Measurements from ENCODE around the gene PALLD. TPM values are rescaled to one million over a fixed set of nuclear protein-coding genes. Genes with fewer than 3 reads are reported as not detected.
A peak's percentile ranks its signal among the peaks of the same experiment; 100 is the strongest.

Gene PALLD
- total RNA-seq, 1 experiment from 2014 or later, result 166 TPM

DNA sequence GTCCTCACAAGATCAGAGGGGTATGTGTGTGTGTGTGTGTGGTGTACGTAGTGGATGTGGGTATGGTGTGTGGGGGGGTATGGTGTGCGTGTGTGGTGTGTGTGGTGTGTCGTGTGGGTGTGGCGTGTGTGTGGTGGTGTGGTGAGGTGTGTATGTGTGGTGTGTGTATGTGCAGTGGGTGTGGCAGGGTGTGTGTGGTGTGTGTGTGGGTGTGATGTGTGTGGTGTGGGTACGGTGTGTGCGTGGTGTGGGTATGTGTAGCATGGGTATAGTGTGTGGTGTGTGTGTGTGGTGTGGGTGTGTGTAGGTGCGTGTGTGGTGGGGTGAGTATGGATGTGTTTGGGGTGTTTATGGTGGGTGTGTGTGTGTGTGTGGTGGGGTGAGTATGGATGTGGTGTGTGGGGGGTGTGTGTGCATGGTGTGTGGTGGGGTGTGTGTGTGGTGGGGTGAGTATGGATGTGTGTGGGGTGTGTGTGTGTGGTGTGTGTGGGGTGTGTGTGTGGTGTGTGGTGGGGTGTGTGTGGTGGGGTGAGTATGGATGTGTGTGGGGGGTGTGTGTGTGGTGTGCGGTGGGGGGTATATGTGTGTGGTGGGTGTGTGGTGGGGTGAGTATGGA is 182.0 kb downstream of the PALLD start:
- Histone ChIP-seq H3K4me1 (ENCODE audit: control insufficient read depth in 1 of 2, insufficient read depth in 2 of 2, low read length in 2 of 2) (no peaks in the 10 kb centered on the region), H3K27ac (ENCODE audit: low read depth, low read length) (no peak overlapping the region), H3K4me2 (ENCODE audit: low read length) (no peak overlapping the region), H3K9ac (ENCODE audit: low read length) (no peak overlapping the region), H3K79me2 (ENCODE audit: insufficient read depth, low read length) (no peaks in the 10 kb centered on the region), H3K36me3 (ENCODE audit: control insufficient read depth in 1 of 2, insufficient read depth in 2 of 2, low read length in 2 of 2) (peaks cover 0 to 13% of the 10 kb centered on the region in 2 experiments; a peak in 2 of 4 replicates), H4K20me1 (ENCODE audit: insufficient read depth) (no peaks in the 10 kb centered on the region), H3K9me3 (ENCODE audit: control insufficient read depth in 1 of 2, insufficient read depth in 1 of 2, low read depth in 1 of 2, low read length in 2 of 2) (no peaks in the 10 kb centered on the region), H2AFZ (ENCODE audit: low read depth, low read length, poor library complexity, severe bottlenecking) (no peak overlapping the region), H3K27me3 (ENCODE audit: insufficient read depth, low read length) (no peaks in the 10 kb centered on the region), H3K4me3 (replicated peaks in 1 of 2; ENCODE audit: low read depth in 1 of 2, low read length in 2 of 2) (no peak overlapping the region), H3K9me2 (ENCODE audit: insufficient read depth) (no peaks in the 10 kb centered on the region)
- intact Hi-C loops (cut with micrococcal nuclease), result no loop called here
- BruUV-seq (replicated peaks), result no TSS peak
- TF ChIP-seq, protein P1, sequence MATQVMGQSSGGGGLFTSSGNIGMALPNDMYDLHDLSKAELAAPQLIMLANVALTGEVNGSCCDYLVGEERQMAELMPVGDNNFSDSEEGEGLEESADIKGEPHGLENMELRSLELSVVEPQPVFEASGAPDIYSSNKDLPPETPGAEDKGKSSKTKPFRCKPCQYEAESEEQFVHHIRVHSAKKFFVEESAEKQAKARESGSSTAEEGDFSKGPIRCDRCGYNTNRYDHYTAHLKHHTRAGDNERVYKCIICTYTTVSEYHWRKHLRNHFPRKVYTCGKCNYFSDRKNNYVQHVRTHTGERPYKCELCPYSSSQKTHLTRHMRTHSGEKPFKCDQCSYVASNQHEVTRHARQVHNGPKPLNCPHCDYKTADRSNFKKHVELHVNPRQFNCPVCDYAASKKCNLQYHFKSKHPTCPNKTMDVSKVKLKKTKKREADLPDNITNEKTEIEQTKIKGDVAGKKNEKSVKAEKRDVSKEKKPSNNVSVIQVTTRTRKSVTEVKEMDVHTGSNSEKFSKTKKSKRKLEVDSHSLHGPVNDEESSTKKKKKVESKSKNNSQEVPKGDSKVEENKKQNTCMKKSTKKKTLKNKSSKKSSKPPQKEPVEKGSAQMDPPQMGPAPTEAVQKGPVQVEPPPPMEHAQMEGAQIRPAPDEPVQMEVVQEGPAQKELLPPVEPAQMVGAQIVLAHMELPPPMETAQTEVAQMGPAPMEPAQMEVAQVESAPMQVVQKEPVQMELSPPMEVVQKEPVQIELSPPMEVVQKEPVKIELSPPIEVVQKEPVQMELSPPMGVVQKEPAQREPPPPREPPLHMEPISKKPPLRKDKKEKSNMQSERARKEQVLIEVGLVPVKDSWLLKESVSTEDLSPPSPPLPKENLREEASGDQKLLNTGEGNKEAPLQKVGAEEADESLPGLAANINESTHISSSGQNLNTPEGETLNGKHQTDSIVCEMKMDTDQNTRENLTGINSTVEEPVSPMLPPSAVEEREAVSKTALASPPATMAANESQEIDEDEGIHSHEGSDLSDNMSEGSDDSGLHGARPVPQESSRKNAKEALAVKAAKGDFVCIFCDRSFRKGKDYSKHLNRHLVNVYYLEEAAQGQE (IDR thresholded peaks at IDR 0.05; ENCODE audit: low read depth), result no peak
- TF ChIP-seq FOSL1 (IDR thresholded peaks at IDR 0.05; ENCODE audit: low read depth) (no peak), SIN3A (IDR thresholded peaks at IDR 0.05; ENCODE audit: low read depth) (no peak), ZFX (IDR thresholded peaks at IDR 0.05) (no peak), EZH2 (IDR thresholded peaks at IDR 0.05) (no peak)
- RAD21 ChIA-PET (ENCODE audit: low non-redundant PET in 1 of 2, low total read pairs in 2 of 2, uncharacterized antibody in 2 of 2, unreplicated experiment in 2 of 2), result no interaction called here
- DNase-seq (ENCODE audit: low read depth, low spot score), result no peak
- POLR2A ChIA-PET, result no interaction called here
- CTCF ChIA-PET, result no interaction called here
- ATAC-seq, result no peak

DNA sequence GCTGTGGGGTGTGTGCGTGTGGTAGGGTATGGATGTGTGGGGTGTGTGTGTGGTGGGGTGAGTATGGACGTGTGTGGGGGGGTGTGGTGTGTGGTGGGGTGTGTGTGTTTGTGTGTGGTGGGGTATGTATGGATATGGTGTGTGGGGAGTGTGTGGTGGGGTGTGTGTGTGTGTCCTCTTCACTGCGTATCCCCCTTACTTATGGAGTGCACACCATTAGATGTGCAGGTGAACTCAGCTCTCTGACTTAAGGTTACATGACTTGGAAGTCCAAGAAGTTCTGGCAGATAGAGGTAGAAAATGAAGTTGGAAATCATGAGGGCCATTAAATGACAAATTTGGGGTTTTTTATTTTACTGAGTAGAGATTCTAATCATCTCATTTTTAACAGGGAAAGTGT is 182.5 kb downstream of the PALLD start:
- Histone ChIP-seq H3K79me2 (ENCODE audit: insufficient read depth, low read length) (no peaks in the 10 kb centered on the region), H3K9ac (ENCODE audit: low read length) (no peak overlapping the region), H3K9me3 (ENCODE audit: control insufficient read depth in 1 of 2, insufficient read depth in 1 of 2, low read depth in 1 of 2, low read length in 2 of 2) (no peaks in the 10 kb centered on the region), H3K27ac (ENCODE audit: low read depth, low read length) (0 out of 2 replicates have a peak overlapping the region, but pooled peaks have one; percentile 18), H2AFZ (ENCODE audit: low read depth, low read length, poor library complexity, severe bottlenecking) (no peak overlapping the region), H3K27me3 (ENCODE audit: insufficient read depth, low read length) (no peaks in the 10 kb centered on the region), H3K4me3 (replicated peaks in 1 of 2; ENCODE audit: low read depth in 1 of 2, low read length in 2 of 2) (no peak overlapping the region), H3K4me2 (ENCODE audit: low read length) (no peak overlapping the region), H3K9me2 (ENCODE audit: insufficient read depth) (no peaks in the 10 kb centered on the region), H4K20me1 (ENCODE audit: insufficient read depth) (no peaks in the 10 kb centered on the region), H3K4me1 (ENCODE audit: control insufficient read depth in 1 of 2, insufficient read depth in 2 of 2, low read length in 2 of 2) (no peaks in the 10 kb centered on the region), H3K36me3 (ENCODE audit: control insufficient read depth in 1 of 2, insufficient read depth in 2 of 2, low read length in 2 of 2) (peaks cover 0 to 17% of the 10 kb centered on the region in 2 experiments; a peak in 2 of 4 replicates)
- RAD21 ChIA-PET (ENCODE audit: low non-redundant PET in 1 of 2, low total read pairs in 2 of 2, uncharacterized antibody in 2 of 2, unreplicated experiment in 2 of 2), result no interaction called here
- CTCF ChIA-PET, result no interaction called here
- intact Hi-C loops (cut with micrococcal nuclease), result no loop called here
- BruUV-seq (replicated peaks), result no TSS peak
- TF ChIP-seq RAD21 (IDR thresholded peaks at IDR 0.05; ENCODE audit: low read depth) (no peak), CBX3 (IDR thresholded peaks at IDR 0.05; ENCODE audit: low read depth) (no peak), SRF (IDR thresholded peaks at IDR 0.05; ENCODE audit: low read depth) (no peak), EZH2 (IDR thresholded peaks at IDR 0.05) (no peak), TCF7L2 (IDR thresholded peaks at IDR 0.05; ENCODE audit: borderline replicate concordance, extremely low read depth, insufficient read depth, insufficient read length) (no peak)
- TF ChIP-seq, protein P1 (IDR thresholded peaks at IDR 0.05; ENCODE audit: low read depth), result no peak
- POLR2A ChIA-PET, result no interaction called here
- ATAC-seq (0 out of 2 replicates have a peak, but pooled peaks have one; percentile 30), DNase-seq (ENCODE audit: low read depth, low spot score) (no peak)
